Fibroblast of villous mesenchyme (primary cell): ENCODE results near the gene OR5V1. TPM values are rescaled to one million over a fixed set of nuclear protein-coding genes. Genes with fewer than 3 reads are reported as not detected.
"Not testable (repeated sequence)": the region's sequence is repeated elsewhere in the genome, so short reads cannot be mapped to it uniquely, and the experiment has no call there.

Source experiments
- DNase-seq: peaks from one replicate; pipeline ENCODE4 v3.0.0-alpha.2; 2010; ENCODE audit warnings: low read depth
- H3K4me3 ChIP-seq: 2 replicates; pipeline ENCODE4 v1.5.1; 2011; ENCODE audit warnings: low read depth, mild to moderate bottlenecking, low read length
- CTCF ChIP-seq: IDR thresholded peaks from 2 replicates; pipeline ENCODE4 v1.5.1; 2012; ENCODE audit warnings: low read depth, mild to moderate bottlenecking, low read length; ENCODE audit not compliant: insufficient read depth
- total RNA-seq: library from RNA; depleted of rRNA; stranded (reverse); fragments of >200 nt; gene quantifications from 2 replicates; pipeline ENCODE4 v1.2.3, GENCODE V29; 2012

Gene OR5V1
- total RNA-seq, 1 donor: not detected

- no peak within 1 kb of the TSS for H3K4me3 ChIP-seq
- no peak for DNase-seq
- no peak for TF ChIP-seq CTCF
Observed at GRCh38 chr6:29375191-29375590, 6.5 kb upstream of the OR5V1 start, which contains the start of gene OR12D3. TSS of gene OR12D3 (minus strand) at chr6:29375291. CDS start at chr6:29375287, 4 bp downstream.

- DNase-seq: no peak
- no peak for TF ChIP-seq CTCF
- no peak overlapping the region for H3K4me3 ChIP-seq
Observed at GRCh38 chr6:29355603-29356002, 13.1 kb downstream of the OR5V1 start.

GRCh38 chr6:29354980-29355379 is 13.7 kb downstream of the OR5V1 start:
- H3K4me3 ChIP-seq: no peak overlapping the region
- TF ChIP-seq CTCF: no peak
- no peak for DNase-seq

- DNase-seq, H3K4me3 ChIP-seq: not testable (repeated sequence)
Observed at GRCh38 chr6:29349348-29349747, 19.3 kb downstream of the OR5V1 start.

- no peak for DNase-seq
- no peak for TF ChIP-seq CTCF
- no peak overlapping the region for H3K4me3 ChIP-seq
Observed at GRCh38 chr6:29345380-29345779, 23.3 kb downstream of the OR5V1 start.

GRCh38 chr6:29336269-29336668 is 32.4 kb downstream of the OR5V1 start:
- no peak overlapping the region for H3K4me3 ChIP-seq
- DNase-seq: no peak
- TF ChIP-seq CTCF: no peak

- TF ChIP-seq CTCF: no peak
Observed at GRCh38 chr6:29332676-29333075, 36.0 kb downstream of the OR5V1 start.

More at GRCh38 chr6:29332676-29333075, 36.0 kb downstream of the OR5V1 start:
- no peak overlapping the region for H3K4me3 ChIP-seq
- no peak for DNase-seq
